Suprapubic skin (tissue), 3 donors: ENCODE data around the gene MEOX2.

ENCODE experiments used
- CTCF ChIP-seq, 2 donors: fragments of 200-600 bp in 1 of 2; fragments of 450-650 bp in 1 of 2; sonication (generic) in 1 of 2; IDR thresholded peaks; one replicate each; pipeline ENCODE4 v1.5.1; 2016 to 2019; ENCODE audit warnings: antibody characterized with exemption in 2 of 2, mild to moderate bottlenecking in 1 of 2, moderate library complexity in 1 of 2
- EP300 ChIP-seq: sonication (generic); formaldehyde crosslinking; IDR thresholded peaks from one replicate; pipeline ENCODE4 v1.6.1; 2017; ENCODE audit warnings: antibody characterized with exemption

DNA sequence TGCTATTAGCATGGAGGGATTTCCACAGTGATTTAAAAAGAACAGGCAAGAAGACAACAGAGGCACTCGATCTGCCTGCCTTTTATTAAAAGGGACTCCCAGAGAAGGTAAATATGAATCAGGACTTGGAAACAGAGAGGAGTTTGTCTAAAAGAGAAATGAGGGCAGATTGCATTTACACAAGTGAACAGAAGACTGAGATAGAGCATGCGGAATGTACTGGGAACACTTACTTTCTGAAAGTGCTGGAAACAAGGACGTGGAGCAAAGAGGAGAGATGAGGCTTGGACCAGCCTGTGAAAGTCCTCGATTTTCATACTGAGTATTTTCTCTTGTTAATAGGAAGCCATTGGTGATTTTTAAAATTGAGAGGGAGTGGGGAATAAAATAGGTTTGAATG is 35.7 kb downstream of the MEOX2 start:
- TF ChIP-seq CTCF (IDR thresholded peaks at IDR 0.05), result no peak
- no peak for TF ChIP-seq EP300
